HG02588 (cell line): ENCODE measurements around the gene TNFSF12.

ENCODE experiments used
- ATAC-seq: cut with Tn5 transposase; IDR thresholded peaks from one replicate; pipeline ENCODE4 v1.9.1; 2021; ENCODE audit warnings: mild to moderate bottlenecking, moderate library complexity; ENCODE audit not compliant: unreplicated experiment

The TNFSF12 gene

GRCh38 chr17:7541074-7541621, 7.7 kb upstream of the TNFSF12 start:
- no peak for ATAC-seq

DNA sequence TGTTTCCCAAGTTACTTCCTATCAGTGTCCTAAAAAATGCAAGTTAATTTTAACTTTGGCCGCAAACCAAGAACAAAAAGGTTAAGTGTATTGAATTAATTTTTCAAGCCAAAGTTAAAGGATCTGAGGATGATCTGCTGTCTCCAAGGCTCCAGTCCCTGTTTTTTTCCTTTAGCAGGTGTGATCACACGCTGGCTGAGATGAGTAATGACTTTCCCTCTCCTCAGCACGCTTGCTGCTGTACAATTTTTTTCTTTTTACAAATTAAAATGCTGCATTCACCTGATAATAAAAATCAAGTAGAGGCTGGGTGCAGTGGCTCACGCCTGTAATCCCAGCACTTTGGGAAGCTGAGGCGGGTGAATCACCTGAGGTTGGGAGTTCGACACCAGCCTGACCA, 3.9 kb upstream of the TNFSF12 start:
- ATAC-seq, result no peak

DNA sequence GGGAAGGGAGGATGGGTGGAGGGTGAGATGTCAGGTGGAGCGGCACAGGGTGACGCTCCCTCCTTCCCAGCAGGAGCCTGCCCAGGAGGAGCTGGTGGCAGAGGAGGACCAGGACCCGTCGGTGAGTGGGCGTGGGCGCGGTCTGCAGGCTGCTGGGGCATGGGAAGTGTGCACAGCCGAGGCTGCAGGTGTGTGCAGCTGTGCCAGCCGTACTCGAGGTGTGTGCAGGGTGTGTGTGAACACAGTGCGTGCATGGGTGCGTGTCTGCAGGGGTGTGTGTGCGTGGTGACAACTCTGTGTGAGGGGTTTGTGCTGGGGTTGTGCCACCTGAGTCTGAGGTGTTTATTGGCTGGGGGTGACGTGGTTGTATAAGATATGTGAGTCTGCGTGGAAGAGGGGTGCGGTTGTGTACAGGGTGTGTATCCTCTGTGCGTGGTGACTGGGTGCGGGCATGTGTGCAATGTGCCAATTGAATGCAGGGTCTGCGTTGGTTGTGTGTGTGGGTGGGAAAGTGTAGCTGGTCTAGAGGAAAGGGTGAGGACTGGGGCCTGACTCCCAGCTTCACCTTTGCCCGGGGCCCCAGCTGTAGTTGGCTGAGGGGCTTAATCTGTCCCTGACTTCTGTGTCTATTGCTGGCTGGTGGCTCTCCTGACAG, 670 bp downstream of the TNFSF12 start:
- ATAC-seq, result no peak

GRCh38 chr17:7550344-7550743, 1.5 kb downstream of the TNFSF12 start:
- no peak for ATAC-seq

- ATAC-seq, result no peak
Observed at GRCh38 chr17:7551396-7551795, 2.5 kb downstream of the TNFSF12 start.

- ATAC-seq, result peak; percentile 46
Observed at GRCh38 chr17:7552621-7553051, 3.8 kb downstream of the TNFSF12 start.

DNA sequence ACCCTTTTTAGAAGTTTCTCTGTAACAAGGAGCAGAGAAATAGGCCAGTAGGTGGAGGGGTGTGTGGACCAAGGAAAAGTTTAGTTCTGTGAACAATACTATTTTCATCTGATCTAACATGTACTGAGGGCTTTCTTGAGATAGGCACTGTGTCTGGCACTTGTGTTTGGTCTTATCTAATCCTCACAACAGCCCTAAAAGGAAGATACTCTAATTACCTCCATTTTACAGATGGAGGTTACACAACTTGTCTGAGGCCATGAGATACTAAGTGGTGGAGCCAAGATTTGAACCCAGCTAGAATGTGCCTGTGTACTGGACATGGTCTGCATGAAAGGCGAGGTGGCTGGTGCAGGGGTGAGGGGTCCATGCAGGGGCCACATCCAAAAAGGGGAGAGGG, 4.5 kb downstream of the TNFSF12 start:
- ATAC-seq, result no peak

- ATAC-seq, result no peak
Observed at GRCh38 chr17:7555320-7555948, 6.6 kb downstream of the TNFSF12 start.

DNA sequence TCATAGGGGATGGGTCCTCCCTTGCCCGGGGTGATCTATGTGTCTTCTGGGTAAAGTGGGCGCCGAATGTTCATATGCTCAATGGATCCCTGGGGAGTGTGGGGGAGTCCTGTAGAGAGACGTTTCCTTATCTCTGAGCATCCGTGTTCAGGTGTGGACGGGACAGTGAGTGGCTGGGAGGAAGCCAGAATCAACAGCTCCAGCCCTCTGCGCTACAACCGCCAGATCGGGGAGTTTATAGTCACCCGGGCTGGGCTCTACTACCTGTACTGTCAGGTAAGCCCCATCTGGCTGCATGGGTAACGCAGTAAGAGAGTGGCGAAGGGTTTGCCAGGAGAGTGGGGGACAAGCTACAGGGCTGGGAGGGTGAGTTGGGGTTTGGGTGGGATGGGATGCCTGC, 7.8 kb downstream of the TNFSF12 start:
- ATAC-seq, result no peak

GRCh38 chr17:7557147-7557764, 8.4 kb downstream of the TNFSF12 start:
- ATAC-seq, result no peak

GRCh38 chr17:7557775-7558543, 9.1 kb downstream of the TNFSF12 start:
- no peak for ATAC-seq

DNA sequence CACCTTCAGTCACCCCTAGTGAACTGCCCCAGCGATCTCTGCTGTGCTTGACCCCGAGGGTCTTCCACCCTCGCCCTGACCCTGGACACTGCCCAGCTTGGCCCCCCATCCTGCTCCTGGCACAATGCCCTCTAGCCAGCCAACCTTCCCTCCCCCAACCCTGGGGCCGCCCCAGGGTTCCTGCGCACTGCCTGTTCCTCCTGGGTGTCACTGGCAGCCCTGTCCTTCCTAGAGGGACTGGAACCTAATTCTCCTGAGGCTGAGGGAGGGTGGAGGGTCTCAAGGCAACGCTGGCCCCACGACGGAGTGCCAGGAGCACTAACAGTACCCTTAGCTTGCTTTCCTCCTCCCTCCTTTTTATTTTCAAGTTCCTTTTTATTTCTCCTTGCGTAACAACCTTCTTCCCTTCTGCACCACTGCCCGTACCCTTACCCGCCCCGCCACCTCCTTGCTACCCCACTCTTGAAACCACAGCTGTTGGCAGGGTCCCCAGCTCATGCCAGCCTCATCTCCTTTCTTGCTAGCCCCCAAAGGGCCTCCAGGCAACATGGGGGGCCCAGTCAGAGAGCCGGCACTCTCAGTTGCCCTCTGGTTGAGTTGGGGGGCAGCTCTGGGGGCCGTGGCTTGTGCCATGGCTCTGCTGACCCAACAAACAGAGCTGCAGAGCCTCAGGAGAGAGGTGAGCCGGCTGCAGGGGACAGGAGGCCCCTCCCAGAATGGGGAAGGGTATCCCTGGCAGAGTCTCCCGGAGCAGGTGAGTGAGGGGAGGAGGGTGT, 9.9 kb downstream of the TNFSF12 start, which contains the start of gene TNFSF13:
TNFSF13 (plus strand) TSS at position 207 of the 776 bp plus-strand sequence; CDS start at position 497, 290 bp downstream.
- ATAC-seq, result no peak

GRCh38 chr17:7559320-7560171, 10.7 kb downstream of the TNFSF12 start:
- no peak for ATAC-seq

GRCh38 chr17:7560172-7561027, 11.5 kb downstream of the TNFSF12 start:
- no peak for ATAC-seq

DNA sequence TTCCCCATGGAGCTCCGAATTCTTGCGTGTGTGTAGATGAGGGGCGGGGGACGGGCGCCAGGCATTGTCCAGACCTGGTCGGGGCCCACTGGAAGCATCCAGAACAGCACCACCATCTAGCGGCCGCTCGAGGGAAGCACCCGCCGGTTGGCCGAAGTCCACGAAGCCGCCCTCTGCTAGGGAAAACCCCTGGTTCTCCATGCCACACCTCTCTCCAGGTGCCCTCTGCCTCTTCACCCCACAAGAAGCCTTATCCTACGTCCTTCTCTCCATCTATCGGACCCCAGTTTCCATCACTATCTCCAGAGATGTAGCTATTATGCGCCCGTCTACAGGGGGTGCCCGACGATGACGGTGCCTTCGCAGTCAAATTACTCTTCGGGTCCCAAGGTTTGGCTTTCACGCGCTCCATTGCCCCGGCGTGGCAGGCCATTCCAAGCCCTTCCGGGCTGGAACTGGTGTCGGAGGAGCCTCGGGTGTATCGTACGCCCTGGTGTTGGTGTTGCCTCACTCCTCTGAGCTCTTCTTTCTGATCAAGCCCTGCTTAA, 12.2 kb downstream of the TNFSF12 start:
- ATAC-seq, result peak; percentile 33

- peak; percentile 65 for ATAC-seq
Observed at GRCh38 chr17:7561589-7562207, 12.8 kb downstream of the TNFSF12 start, which contains the start of gene SENP3. Gene SENP3, plus strand, starts transcription at chr17:7561919. Its CDS starts 1,158 bp downstream, at chr17:7563077.

DNA sequence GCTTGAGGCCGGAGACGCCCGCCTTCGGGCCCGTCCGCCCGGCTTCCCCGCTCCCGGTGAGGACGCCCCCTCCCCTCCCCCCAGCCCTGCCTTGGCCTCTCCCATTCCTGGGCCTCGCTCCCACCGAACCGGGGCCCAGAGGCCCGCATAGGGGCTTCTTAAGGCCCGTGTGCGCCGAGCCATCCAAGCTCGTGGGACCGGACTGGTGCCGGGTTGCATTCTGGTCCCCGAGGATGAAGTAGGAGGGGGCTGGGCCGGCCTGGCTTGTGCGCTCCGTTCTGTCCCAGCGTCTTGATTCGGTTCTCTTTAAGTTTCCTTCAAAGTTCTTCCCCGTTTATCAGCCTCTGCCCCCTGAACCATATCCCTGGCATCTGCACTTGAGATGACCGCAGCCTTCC, 13.3 kb downstream of the TNFSF12 start:
- peak; percentile 8 for ATAC-seq
